Jurkat, Clone E6-1 (cell line): ENCODE measurements around the gene APOC3.
"Not testable (repeated sequence)": the region's sequence is repeated elsewhere in the genome, so short reads cannot be mapped to it uniquely, and the experiment has no call there.

Experiments used
- DNase-seq: peaks from one replicate; pipeline ENCODE4 v3.0.0-alpha.2; 2011; ENCODE audit warnings: low read depth, low spot score
- H3K4me3 ChIP-seq: 2 replicates; pipeline ENCODE4 v1.5.1; 2011; ENCODE audit warnings: mild to moderate bottlenecking, low read length, control low read depth, moderate library complexity

Gene APOC3

DNA sequence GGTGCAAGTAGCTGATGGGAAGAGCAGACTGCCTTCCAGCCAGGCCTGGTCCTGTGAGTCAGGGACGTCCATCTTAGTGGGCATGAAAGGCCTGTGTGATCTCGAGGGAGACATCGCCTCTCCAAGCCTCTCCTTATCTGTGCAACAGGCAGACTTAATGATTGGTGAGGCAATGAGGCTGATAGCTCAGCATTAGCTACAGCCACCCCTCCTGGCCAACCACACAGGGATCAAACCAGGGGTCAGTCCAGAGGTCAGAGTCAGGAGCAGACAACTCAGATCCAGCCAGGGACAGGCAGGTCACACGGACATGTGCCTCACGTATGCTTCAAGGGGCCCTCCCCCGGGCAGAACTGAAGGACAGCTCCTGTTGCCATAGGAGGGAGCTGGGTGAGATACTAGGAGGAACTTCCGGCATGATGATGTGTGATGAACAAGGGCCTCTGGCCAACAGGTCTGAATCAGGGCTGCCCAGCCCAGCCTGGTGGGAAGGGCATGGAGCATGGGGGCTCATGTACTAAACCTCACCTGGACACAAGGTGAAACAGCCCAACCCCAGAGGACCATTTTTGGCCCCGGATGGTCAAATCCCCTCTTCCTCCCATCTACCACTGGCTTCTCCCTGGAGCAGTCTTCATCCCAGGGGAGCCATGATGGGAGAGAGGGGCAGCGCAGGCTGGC is 2.8 kb upstream of the APOC3 start:
- no peak for DNase-seq
- no peak overlapping the region for H3K4me3 ChIP-seq

DNA sequence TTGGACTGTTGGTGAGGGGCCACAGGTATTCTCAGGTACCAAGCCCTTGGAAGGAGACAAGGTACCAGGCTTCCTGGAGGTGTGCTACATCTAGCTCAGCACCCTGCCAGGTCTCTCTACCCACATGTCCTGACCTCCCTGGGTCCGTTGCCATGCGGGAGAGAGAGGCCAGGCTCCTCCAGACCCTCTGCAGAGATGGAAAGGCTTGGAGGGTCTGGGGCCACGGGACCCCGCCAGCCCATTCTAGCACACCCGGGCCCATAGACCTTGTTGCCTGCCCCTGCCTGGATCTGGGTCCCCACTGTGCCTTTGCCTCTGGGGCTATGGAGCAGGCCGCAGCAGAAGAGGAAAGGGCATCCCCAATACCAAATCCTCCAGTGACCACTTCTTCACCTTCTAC is 2.2 kb upstream of the APOC3 start:
- no peak overlapping the region for H3K4me3 ChIP-seq
- no peak for DNase-seq

DNA sequence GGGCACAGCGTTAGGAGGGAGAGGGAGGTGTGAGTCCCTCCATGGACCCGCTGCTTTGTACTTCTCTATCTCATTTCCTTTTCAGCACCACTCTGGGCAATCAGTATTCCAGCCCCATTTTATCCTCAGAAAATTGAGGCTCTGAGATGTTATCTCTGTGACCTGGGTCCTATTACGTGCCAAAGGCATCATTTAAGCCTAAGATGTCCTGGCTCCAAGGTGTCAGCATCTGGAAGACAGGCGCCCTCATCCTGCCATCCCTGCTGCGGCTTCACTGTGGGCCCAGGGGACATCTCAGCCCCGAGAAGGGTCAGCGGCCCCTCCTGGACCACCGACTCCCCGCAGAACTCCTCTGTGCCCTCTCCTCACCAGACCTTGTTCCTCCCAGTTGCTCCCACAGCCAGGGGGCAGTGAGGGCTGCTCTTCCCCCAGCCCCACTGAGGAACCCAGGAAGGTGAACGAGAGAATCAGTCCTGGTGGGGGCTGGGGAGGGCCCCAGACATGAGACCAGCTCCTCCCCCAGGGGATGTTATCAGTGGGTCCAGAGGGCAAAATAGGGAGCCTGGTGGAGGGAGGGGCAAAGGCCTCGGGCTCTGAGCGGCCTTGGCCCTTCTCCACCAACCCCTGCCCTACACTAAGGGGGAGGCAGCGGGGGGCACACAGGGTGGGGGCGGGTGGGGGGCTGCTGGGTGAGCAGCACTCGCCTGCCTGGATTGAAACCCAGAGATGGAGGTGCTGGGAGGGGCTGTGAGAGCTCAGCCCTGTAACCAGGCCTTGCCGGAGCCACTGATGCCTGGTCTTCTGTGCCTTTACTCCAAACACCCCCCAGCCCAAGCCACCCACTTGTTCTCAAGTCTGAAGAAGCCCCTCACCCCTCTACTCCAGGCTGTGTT is 829 bp upstream of the APOC3 start:
- no peak overlapping the region for H3K4me3 ChIP-seq
- no peak for DNase-seq

DNA sequence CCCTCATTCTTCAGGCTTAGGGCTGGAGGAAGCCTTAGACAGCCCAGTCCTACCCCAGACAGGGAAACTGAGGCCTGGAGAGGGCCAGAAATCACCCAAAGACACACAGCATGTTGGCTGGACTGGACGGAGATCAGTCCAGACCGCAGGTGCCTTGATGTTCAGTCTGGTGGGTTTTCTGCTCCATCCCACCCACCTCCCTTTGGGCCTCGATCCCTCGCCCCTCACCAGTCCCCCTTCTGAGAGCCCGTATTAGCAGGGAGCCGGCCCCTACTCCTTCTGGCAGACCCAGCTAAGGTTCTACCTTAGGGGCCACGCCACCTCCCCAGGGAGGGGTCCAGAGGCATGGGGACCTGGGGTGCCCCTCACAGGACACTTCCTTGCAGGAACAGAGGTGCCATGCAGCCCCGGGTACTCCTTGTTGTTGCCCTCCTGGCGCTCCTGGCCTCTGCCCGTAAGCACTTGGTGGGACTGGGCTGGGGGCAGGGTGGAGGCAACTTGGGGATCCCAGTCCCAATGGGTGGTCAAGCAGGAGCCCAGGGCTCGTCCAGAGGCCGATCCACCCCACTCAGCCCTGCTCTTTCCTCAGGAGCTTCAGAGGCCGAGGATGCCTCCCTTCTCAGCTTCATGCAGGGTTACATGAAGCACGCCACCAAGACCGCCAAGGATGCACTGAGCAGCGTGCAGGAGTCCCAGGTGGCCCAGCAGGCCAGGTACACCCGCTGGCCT is 641 bp downstream of the APOC3 start:
- no peak for DNase-seq
- H3K4me3 ChIP-seq, result no peak overlapping the region

DNA sequence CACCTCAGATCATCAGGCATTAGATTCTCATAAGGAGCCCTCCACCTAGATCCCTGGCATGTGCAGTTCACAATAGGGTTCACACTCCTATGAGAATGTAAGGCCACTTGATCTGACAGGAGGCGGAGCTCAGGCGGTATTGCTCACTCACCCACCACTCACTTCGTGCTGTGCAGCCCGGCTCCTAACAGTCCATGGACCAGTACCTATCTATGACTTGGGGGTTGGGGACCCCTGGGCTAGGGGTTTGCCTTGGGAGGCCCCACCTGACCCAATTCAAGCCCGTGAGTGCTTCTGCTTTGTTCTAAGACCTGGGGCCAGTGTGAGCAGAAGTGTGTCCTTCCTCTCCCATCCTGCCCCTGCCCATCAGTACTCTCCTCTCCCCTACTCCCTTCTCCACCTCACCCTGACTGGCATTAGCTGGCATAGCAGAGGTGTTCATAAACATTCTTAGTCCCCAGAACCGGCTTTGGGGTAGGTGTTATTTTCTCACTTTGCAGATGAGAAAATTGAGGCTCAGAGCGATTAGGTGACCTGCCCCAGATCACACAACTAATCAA is 2.2 kb downstream of the APOC3 start:
- DNase-seq, result no peak
- H3K4me3 ChIP-seq, result no peak overlapping the region

DNA sequence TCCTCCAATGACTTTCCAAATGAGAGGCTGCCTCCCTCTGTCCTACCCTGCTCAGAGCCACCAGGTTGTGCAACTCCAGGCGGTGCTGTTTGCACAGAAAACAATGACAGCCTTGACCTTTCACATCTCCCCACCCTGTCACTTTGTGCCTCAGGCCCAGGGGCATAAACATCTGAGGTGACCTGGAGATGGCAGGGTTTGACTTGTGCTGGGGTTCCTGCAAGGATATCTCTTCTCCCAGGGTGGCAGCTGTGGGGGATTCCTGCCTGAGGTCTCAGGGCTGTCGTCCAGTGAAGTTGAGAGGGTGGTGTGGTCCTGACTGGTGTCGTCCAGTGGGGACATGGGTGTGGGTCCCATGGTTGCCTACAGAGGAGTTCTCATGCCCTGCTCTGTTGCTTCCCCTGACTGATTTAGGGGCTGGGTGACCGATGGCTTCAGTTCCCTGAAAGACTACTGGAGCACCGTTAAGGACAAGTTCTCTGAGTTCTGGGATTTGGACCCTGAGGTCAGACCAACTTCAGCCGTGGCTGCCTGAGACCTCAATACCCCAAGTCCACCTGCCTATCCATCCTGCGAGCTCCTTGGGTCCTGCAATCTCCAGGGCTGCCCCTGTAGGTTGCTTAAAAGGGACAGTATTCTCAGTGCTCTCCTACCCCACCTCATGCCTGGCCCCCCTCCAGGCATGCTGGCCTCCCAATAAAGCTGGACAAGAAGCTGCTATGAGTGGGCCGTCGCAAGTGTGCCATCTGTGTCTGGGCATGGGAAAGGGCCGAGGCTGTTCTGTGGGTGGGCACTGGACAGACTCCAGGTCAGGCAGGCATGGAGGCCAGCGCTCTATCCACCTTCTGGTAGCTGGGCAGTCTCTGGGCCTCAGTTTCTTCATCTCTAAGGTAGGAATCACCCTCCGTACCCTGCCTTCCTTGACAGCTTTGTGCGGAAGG is 2.9 kb downstream of the APOC3 start:
- H3K4me3 ChIP-seq, result no peak overlapping the region
- DNase-seq, result no peak

DNA sequence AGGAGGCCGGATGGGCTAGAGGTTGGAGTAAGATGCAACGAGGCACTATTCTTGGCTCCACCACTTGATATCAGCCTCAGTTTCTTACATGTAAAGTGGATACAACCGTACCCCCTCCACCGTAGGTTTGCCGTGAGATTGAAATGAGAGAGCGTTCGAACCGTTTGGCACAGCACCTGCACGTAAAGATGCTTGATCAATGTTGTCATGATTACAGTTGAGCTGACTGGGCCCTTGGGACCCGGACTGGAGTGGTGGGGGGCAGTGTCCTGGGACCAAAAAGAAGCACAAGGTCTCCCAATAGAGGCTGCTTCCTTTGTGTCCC is 3.7 kb downstream of the APOC3 start:
- DNase-seq, result no peak
- H3K4me3 ChIP-seq, result no peak overlapping the region

DNA sequence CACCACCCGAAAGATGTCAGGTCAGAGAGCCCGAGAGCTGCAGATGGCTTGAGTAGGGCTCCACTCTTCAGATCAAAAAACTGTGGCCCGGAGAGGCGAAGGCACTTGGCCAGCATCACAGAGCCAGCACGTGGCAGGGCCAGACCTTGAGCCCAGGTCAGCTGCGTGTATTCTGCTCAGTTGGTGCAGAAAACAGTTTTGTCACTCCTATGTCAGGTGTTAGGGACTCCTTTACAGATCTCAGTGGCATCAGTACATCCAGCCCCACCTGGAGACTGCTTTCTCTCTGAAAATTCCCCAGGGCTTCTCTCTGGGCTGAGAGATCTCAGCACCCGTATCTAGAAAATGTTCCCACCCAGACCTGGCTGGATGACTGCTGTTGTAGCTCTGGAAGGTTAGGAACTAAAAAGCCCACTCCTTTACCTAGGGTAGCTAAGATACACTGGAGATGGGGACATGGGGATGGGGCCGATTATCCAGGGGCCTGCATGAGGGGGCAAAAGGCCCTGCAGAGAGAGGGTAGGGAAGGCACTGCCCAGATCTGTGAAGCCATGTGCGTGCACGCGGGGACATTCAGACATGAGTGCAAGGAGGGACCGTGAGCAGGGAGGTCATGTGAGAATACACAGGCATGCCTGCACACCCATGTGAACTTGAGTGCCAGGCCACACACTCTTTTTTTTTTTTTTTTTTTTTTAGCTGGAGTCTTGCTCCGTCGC is 4.3 kb downstream of the APOC3 start:
- DNase-seq, result no peak
- H3K4me3 ChIP-seq, result no peak overlapping the region

DNA sequence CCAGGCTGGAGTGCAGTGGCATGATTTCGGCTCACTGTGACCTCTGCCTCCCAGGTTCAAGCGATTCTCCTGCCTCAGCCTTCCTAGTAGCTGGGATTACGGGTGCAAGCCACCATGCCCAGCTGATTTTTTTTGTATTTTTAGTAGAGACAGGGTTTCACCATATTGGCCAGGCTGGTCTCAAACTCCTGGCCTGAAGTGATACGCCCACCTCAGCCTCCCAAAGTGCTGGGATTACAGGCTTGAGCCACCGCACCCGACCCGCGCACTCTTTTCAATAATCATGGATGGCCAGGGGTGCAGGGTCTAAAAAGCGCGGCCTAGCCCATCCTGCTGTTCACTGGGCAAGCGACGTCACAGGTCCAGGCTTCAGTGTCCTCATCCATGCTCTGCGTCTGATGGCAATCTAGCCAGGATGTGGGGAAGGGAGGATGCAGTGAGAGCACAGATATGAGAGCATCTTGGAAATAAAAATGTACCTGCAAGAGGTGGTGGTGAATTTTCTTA is 4.9 kb downstream of the APOC3 start:
- not testable (repeated sequence) for DNase-seq, H3K4me3 ChIP-seq

DNA sequence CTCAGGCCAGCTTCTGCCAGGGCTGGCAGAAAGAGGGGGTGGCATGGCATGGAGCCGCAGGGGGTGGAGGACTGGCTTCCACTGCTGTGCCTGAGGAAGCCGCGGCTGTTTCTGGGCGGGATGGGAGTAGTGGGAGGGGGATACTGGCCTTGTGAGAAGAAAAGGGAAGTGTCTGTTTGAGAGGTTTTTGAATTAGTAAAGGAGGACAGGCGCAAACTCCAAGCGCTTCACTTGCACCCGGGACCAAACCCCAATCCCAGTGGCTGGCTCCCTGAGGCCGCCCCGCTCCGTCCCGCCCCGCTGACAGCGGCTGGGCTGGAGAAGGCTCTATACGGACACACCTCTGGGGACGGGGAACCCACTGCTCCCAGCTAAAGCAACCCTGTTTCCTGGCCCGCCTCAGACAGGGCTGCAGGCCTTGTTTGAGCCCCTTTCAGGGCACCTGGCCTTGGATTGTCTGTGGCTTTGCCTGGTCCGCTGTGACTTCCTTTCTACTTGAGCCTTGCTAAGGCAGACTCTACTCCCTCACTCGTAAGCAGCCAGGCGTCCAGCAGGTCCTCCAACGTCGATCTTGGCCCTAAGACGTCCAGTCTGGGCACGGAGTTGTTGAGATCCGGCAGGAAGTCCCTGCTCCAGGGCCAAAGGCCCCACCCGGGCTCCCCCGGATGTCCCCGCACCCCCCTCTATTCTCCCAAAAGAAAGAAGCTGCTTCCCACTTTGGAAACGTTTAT is 5.5 kb downstream of the APOC3 start:
- DNase-seq, result no peak

DNA sequence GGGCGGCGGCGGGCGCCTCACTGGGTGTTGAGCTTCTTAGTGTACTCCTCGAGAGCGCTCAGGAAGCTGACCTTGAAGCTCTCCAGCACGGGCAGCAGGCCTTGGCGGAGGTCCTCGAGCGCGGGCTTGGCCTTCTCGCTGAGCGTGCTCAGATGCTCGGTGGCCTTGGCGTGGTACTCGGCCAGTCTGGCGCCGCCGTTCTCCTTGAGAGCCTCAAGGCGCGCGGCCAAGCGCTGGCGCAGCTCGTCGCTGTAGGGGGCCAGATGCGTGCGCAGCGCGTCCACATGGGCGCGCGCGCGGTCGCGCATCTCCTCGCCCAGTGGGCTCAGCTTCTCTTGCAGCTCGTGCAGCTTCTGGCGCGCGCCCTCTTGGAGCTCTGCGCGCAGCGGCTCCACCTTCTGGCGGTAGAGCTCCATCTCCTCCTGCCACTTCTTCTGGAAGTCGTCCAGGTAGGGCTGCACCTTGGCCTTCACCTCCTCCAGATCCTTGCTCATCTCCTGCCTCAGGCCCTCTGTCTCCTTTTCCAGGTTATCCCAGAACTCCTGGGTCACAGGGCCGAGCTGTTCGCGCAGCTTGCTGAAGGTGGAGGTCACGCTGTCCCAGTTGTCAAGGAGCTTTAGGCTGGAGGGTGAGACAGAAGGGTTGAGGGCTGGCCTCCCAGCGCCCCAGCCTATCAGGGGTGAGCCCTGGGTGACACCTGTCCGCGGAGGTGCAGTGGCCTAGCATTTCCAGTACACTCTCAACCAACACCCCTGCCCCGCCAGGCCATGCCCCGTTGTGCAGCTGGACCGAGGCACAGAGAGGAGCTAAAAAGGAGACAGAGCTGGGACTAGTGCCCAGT is 6.3 kb downstream of the APOC3 start:
- H3K4me3 ChIP-seq, result peak overlapping the region; percentile 52
- DNase-seq, result peak; percentile 84

More for the DNA sequence above, 5.5 kb downstream of the APOC3 start:
- peak overlapping the region; percentile 52 for H3K4me3 ChIP-seq

DNA sequence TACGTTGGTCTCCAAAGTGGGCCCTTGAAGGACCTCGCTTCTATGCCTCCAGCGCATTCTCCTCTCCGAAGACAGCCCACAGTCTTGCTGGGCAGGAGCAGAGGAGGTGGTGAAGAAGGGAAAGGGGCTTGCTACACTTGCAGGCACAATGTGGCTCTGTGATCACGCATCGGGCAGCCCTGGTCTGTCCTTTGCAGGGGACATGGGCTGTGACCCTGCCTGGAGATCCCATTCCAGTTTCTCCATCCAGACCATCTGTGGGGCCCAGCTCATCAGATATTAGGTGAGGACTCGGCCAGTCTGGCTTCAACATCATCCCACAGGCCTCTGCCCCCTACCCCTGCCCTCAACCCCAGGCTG is 6.9 kb downstream of the APOC3 start:
- no peak for DNase-seq

DNA sequence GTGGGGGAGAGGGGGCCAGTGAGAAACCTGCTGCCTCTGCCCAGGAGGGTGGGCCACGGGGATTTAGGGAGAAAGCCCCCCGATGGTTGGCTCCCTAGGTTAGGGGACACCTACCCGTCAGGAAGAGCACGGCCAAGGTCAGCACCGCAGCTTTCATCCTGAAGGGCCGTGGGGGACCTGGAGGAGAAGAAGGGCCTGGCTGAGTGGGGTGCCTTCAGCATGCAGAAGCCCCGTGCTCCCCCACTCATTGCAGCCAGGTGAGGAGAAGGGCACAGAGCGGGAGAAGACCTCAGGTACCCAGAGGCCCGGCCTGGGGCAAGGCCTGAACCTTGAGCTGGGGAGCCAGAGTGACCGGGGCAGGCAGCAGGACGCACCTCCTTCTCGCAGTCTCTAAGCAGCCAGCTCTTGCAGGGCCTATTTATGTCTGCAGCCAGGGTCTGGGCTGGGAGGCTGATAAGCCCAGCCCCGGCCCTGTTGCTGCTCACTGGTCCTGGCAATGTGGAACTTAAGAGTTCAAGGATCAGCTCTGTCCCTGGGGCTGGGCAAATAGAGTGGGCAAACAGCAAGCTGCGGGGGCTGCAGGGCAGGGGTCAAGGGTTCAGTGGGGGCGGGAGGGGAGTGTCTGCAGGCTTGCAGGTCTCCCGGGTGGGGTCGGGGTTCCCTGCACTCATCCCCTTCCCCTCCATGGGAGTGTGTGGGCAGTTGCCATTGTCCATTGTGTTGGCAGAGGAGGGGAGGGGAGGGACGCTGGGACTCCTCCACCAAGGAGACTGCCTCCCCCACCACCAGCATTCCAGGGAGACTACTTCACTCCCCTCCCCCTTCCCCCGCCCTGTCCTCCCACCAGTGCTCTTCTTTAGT is 7.8 kb downstream of the APOC3 start, which contains the start of gene APOA1:
Gene APOA1 (minus strand): TSS at position 392 of the 861 bp plus-strand sequence. CDS start 235 bp downstream, at position 157.
- H3K4me3 ChIP-seq, result no peak within 1 kb of the TSS
- DNase-seq, result no peak

More for the DNA sequence above, 6.9 kb downstream of the APOC3 start:
- H3K4me3 ChIP-seq, result no peak overlapping the region

DNA sequence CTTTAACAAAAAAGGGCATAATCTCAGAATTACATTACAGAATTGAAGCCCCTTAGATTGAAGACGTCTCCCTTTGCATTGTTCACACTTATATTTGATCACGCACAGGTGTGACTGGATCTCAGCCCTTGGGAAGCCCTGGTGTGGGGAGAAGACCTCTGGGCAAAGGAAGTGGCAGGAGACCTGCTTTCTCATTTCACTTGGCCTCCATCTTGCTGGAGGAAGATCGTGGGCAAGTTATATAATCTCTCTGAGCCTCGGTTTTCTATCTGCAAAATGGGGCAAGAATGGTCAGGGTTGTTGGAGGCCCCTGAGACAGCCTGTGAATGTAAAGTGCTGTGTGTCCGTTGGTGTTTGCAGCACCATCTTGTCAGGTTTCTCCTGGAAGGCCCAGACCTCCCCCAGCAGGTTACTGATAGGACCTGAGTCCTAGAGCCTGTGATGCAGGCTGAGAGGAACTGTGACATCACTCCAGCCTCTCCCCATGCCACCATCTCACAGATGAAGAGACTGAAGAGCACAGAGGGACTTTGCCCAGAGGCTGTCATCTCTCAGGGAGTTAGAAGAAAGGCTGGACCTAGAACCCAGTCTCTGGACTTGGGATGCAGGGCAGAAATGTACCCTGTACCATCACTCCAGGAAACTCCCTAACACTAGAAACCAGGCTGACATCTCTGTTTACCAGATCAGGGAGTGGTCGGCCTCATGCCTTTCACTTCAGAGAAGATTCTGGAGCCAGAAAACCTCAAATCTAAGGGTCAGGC is 8.8 kb downstream of the APOC3 start:
- no peak overlapping the region for H3K4me3 ChIP-seq
- no peak for DNase-seq

DNA sequence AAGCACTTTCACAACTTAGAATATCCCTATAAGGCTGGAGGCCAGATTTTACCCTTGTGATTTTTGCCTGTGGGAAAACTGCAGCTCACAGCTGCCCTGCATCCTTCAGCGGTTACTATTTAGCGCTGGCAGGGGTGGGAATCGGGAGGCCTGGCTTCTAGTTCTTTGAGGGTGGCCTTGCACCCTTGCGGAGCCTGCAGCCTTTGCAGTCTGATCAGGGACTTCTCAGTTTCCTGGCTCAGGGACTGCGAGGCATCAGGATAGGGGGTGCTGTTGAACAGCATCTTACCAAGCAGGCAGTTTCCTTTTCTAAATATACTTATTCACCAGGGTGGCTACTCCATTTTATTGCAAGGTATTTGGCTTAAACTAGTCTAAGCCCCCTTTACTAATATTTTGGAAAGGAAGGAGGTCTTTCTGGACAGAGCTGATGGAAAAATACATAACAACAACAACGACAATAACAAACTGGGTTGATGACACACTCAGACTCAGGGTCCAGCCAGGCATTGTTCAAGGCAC is 10.6 kb downstream of the APOC3 start:
- no peak overlapping the region for H3K4me3 ChIP-seq
- no peak for DNase-seq
